ENCODE data around the gene MOV10L1.

- TF ChIP-seq CTCF (IDR thresholded peaks at IDR 0.05) = no peak
- no peak for TF ChIP-seq POLR2A (IDR thresholded peaks at IDR 0.05)
- no peak for TF ChIP-seq POLR2AphosphoS5 (IDR thresholded peaks at IDR 0.05)
Observed at GRCh38 chr22:50087646-50088045, 2.2 kb upstream of the MOV10L1 start.
